HEK293 (cell line): ENCODE data around the gene PLAU.

Experiments
- ATF2 ChIP-seq: fragments of 450-650 bp; formaldehyde crosslinking; IDR thresholded peaks from 2 replicates; pipeline ENCODE4 v1.5.1; 2016; ENCODE audit warnings: missing biosample characterization, missing genetic modification characterization, low read depth
- GLI2 ChIP-seq: fragments of 450-650 bp; formaldehyde crosslinking; IDR thresholded peaks from 2 replicates; pipeline ENCODE4; 2017; ENCODE audit warnings: missing biosample characterization, missing genetic modification characterization, low read depth, borderline replicate concordance
- REST ChIP-seq: fragments of 450-650 bp; formaldehyde crosslinking; IDR thresholded peaks from 2 replicates; pipeline ENCODE4 v1.5.1; 2016; ENCODE audit warnings: missing biosample characterization, missing genetic modification characterization
- SCRT2 ChIP-seq: fragments of 450-650 bp; formaldehyde crosslinking; IDR thresholded peaks from 2 replicates; pipeline ENCODE4 v1.5.1; 2016; ENCODE audit warnings: missing biosample characterization, missing genetic modification characterization
- TSHZ1 ChIP-seq: fragments of 450-650 bp; formaldehyde crosslinking; IDR thresholded peaks from 2 replicates; pipeline ENCODE4 v1.5.1; 2016; ENCODE audit warnings: missing biosample characterization, missing genetic modification characterization, borderline replicate concordance
- ZBTB17 ChIP-seq: fragments of 450-650 bp; formaldehyde crosslinking; IDR thresholded peaks from 2 replicates; pipeline ENCODE4 v1.5.1; 2016; ENCODE audit warnings: missing biosample characterization, missing genetic modification characterization
- ZBTB49 ChIP-seq: fragments of 450-650 bp; formaldehyde crosslinking; IDR thresholded peaks from 2 replicates; pipeline ENCODE4 v1.5.1; 2016; ENCODE audit warnings: missing biosample characterization, missing genetic modification characterization, low read depth
- ZFP3 ChIP-seq: fragments of 450-650 bp; formaldehyde crosslinking; IDR thresholded peaks from 2 replicates; pipeline ENCODE4 v1.5.1; 2016; ENCODE audit warnings: low read depth, missing biosample characterization, missing genetic modification characterization
- ZFP41 ChIP-seq: fragments of 450-650 bp; formaldehyde crosslinking; IDR thresholded peaks from 2 replicates; pipeline ENCODE4 v1.5.1; 2016; ENCODE audit warnings: missing biosample characterization, missing genetic modification characterization, borderline replicate concordance
- ZNF112 ChIP-seq: fragments of 450-650 bp; formaldehyde crosslinking; IDR thresholded peaks from 2 replicates; pipeline ENCODE4 v1.5.0; 2017; ENCODE audit warnings: missing biosample characterization, missing genetic modification characterization
- ZNF121 ChIP-seq: fragments of 450-650 bp; formaldehyde crosslinking; IDR thresholded peaks from 2 replicates; pipeline ENCODE4 v1.5.1; 2016; ENCODE audit warnings: missing biosample characterization, missing genetic modification characterization
- ZNF132 ChIP-seq: fragments of 450-650 bp; formaldehyde crosslinking; IDR thresholded peaks from 2 replicates; pipeline ENCODE4 v1.5.1; 2017; ENCODE audit warnings: missing biosample characterization, missing genetic modification characterization, borderline replicate concordance
- ZNF138 ChIP-seq: fragments of 450-650 bp; formaldehyde crosslinking; IDR thresholded peaks from 2 replicates; pipeline ENCODE4 v1.5.1; 2016; ENCODE audit warnings: missing biosample characterization, missing genetic modification characterization, borderline replicate concordance
- ZNF501 ChIP-seq: fragments of 450-650 bp; formaldehyde crosslinking; IDR thresholded peaks from 2 replicates; pipeline ENCODE4 v1.5.1; 2016; ENCODE audit warnings: missing biosample characterization, missing genetic modification characterization
- ZNF513 ChIP-seq: fragments of 450-650 bp; IDR thresholded peaks from 2 replicates; pipeline ENCODE4 v1.5.1; 2018; ENCODE audit warnings: missing biosample characterization, missing genetic modification characterization
- ZNF518A ChIP-seq: fragments of 450-650 bp; formaldehyde crosslinking; conservative IDR thresholded peaks from 2 replicates; pipeline ENCODE4 v1.5.1; 2016; ENCODE audit warnings: low read depth, missing biosample characterization, missing genetic modification characterization
- ZNF558 ChIP-seq: fragments of 450-650 bp; formaldehyde crosslinking; IDR thresholded peaks from 2 replicates; pipeline ENCODE4 v1.5.1; 2016; ENCODE audit warnings: missing biosample characterization, missing genetic modification characterization
- ZNF585B ChIP-seq: fragments of 450-650 bp; formaldehyde crosslinking; IDR thresholded peaks from 2 replicates; pipeline ENCODE4 v1.5.1; 2016; ENCODE audit warnings: missing biosample characterization, missing genetic modification characterization
- ZNF776 ChIP-seq: fragments of 450-650 bp; formaldehyde crosslinking; IDR thresholded peaks from 2 replicates; pipeline ENCODE4 v1.5.0; 2017; ENCODE audit warnings: missing biosample characterization, missing genetic modification characterization, borderline replicate concordance
- ZNF843 ChIP-seq: fragments of 450-650 bp; formaldehyde crosslinking; IDR thresholded peaks from 2 replicates; pipeline ENCODE4 v1.5.1; 2016; ENCODE audit warnings: missing biosample characterization, missing genetic modification characterization
- ZSCAN23 ChIP-seq: fragments of 450-650 bp; formaldehyde crosslinking; IDR thresholded peaks from 2 replicates; pipeline ENCODE4 v1.5.1; 2016; ENCODE audit warnings: missing biosample characterization, missing genetic modification characterization

The PLAU gene

GRCh38 chr10:73910764-73911552 lies at the start of gene PLAU (continued):
- TF ChIP-seq ZNF518A (no peak), ZNF112 (no peak), ZNF121 (no peak), ZNF843 (tag by site-specific recombination) (no peak), SCRT2 (tag by site-specific recombination) (no peak), GLI2 (tag by site-specific recombination) (no peak), REST (tag by site-specific recombination) (no peak), ZNF776 (tag by site-specific recombination) (no peak), ZBTB17 (tag by site-specific recombination) (peak; percentile 31), ZBTB49 (tag by site-specific recombination) (no peak), ZNF585B (no peak), TSHZ1 (no peak), ZNF558 (tag by site-specific recombination) (no peak), ZFP41 (tag by site-specific recombination) (no peak), ZNF138 (no peak), ZNF132 (tag by site-specific recombination) (no peak), ZNF501 (tag by site-specific recombination) (no peak), ZNF513 (tag by site-specific recombination) (peak; percentile 19; the same call in 1 of the 2 replicates), ZSCAN23 (tag by site-specific recombination) (no peak), ZFP3 (tag by site-specific recombination) (no peak), ATF2 (tag by site-specific recombination) (no peak)
